GM12873 (cell line): ENCODE measurements around the gene GNG13.

Source experiments
- TF ChIP-seq, protein P1 (sequence below): IDR thresholded peaks from 2 replicates; pipeline ENCODE4 v1.5.1; 2012; ENCODE audit warnings: low read depth, mild to moderate bottlenecking, moderate library complexity, low read length, control low read depth; ENCODE audit not compliant: insufficient read depth; ENCODE audit errors: missing control alignments

Gene GNG13, protein sequence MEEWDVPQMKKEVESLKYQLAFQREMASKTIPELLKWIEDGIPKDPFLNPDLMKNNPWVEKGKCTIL

DNA sequence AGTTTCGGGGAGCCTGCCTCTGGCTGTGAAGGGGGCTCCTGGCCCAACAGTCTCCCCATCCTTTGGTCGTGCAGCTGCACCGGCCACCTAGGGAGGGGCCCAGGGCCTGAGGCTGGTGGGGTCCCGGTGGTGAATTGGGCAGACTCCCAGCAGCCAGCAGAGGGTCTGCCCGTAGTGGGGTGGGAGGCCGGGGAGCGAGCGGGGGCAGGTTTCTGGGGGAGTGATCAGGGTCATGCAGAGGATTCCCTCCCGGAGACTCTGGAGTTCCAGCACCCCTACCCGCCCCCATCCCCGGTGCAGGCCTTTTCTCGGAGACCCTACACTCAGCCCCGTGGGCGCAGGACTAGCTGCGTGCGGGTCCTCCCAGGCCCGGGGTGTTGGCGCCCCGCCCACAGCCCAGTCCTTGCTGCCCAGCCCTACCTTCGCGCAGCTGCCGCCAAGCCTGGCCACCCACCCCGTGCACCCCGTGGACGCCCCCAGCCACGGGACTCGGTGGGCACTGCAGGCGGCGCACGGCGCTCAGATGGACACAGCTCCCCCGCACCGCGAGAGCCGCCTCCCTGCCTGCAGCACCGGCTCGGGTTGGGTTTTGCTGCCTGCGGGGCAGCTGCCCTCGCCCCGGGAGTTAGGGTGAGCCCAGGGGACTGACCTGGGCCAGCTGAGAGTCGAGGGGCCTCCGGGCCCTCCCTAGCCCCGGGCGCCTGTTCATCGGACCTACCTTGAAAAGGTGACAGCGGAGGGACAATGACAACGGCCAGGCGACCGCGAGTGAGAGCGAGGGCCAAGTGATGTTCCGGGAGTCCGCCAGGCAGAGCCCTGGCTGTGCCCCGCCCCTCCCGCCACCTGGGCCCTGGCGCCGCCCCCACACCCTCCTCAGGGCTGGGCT lies at the start of gene GNG13:
GNG13 (minus strand) TSS at position 787 of the 886 bp plus-strand sequence. CDS start 1,657 bp downstream, outside the sequence.
- TF ChIP-seq, protein P1, sequence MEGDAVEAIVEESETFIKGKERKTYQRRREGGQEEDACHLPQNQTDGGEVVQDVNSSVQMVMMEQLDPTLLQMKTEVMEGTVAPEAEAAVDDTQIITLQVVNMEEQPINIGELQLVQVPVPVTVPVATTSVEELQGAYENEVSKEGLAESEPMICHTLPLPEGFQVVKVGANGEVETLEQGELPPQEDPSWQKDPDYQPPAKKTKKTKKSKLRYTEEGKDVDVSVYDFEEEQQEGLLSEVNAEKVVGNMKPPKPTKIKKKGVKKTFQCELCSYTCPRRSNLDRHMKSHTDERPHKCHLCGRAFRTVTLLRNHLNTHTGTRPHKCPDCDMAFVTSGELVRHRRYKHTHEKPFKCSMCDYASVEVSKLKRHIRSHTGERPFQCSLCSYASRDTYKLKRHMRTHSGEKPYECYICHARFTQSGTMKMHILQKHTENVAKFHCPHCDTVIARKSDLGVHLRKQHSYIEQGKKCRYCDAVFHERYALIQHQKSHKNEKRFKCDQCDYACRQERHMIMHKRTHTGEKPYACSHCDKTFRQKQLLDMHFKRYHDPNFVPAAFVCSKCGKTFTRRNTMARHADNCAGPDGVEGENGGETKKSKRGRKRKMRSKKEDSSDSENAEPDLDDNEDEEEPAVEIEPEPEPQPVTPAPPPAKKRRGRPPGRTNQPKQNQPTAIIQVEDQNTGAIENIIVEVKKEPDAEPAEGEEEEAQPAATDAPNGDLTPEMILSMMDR = no peak

DNA sequence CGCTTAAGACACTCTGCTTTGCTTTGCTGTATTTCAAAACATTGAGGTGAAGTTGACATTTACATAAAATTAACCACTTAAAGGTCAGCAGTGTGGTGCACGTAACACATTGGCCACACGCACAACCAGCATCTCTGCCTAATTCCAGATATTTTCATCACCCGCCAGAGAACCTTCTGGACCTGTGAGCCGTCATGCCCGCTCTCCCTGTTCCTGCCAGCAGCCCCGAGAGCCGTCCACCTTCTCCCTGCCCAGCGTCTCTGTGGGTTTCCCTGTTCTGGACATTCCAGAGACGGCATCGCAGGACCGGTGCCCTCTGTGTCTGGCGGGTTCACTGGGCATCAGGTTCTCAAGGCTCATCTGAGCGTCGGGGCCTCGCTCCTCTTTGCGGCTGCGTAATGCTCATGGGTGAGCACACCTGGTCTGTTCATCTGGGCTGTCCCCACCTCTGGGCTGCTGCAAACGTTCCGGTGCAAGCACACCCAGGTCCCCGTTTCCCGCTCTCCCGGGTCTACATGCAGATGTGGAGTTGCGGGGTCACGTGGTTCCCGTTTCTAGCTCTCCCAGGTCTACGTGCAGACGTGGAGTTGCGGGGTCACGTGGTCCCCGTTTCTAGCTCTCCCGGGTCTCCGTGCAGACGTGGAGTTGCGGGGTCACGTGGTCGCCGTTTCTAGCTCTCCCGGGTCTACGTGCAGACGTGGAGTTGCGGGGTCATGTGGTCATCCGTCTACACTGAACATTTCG lies 48.1 kb upstream of the GNG13 start:
- TF ChIP-seq, protein P1 = no peak

DNA sequence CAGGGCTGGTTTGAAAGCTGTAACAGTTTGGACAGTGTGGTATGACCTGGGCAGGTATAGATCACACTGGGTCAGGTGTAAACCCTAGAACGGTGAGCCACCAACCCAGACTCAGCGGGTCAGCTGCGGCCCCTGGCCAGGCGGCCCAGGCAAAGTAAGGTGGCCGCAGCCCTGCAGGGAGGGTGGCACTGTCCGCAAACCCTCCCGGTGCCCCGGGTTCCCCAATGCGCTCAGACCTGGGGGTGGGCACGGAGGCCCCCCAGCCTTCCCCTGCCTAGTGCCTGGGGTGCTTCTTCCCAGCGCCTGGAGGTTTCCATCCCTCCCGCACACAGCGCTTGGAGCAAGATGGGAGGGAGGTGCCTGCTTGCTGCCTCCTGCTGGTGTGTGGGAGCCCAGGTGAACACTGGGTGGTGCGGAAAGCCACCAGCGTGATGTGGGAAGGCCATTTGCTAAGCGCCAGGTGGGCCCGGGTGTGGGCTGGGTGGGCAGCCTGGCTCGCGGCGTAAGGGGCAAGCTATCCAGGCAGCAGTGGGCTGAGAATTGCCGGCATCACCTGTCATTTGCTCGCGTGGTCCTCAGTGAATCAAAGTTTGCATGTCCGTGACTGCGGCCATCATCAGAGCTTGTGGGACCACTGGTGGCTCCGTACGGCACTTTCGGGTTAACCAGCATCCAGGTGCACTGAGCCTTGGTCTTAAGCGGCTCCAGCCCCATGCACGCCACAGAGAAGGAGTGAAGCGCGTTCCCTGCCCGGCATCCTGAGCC lies 47.3 kb upstream of the GNG13 start:
- TF ChIP-seq, protein P1 = no peak

DNA sequence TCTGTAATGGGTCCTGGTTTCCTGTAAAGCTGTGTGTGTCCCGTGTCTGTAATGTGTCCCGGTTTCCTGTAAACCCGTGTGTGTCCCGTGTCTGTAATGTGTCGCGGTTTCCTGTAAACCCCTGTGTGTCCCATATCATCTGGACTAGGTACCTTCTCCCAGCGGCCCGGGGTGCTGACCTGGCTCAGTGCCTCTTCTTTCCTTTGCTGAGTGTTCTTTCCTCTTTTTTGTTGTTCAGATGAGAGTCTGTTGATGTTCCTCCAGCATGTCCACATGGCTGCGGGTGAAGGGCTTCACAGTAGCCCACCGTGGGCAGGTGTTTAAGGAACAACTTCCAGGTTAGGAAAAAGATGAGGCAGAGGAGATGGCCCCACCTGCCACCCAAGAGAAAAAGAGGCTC lies 46.6 kb upstream of the GNG13 start:
- TF ChIP-seq, protein P1 = no peak

DNA sequence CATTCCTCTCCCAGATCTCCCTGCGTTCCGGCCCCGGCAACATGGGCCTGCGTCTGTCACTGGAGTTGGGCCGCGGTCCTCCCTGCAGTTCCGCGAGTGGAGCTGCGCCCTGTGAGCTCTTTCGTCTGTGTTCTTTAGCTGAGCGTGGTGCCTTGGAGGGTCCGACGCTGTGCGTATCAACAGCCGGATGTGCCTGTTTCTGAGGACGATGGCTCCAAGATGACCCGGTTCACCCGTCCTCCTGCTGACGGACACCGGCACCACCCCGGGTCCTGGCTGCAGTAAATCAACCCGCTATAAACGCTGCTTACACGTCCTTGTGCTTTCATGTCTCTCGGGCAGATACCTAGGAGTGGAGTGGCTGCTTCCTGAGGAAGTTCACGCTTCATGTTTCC lies 44.8 kb upstream of the GNG13 start:
- TF ChIP-seq, protein P1 = no peak

DNA sequence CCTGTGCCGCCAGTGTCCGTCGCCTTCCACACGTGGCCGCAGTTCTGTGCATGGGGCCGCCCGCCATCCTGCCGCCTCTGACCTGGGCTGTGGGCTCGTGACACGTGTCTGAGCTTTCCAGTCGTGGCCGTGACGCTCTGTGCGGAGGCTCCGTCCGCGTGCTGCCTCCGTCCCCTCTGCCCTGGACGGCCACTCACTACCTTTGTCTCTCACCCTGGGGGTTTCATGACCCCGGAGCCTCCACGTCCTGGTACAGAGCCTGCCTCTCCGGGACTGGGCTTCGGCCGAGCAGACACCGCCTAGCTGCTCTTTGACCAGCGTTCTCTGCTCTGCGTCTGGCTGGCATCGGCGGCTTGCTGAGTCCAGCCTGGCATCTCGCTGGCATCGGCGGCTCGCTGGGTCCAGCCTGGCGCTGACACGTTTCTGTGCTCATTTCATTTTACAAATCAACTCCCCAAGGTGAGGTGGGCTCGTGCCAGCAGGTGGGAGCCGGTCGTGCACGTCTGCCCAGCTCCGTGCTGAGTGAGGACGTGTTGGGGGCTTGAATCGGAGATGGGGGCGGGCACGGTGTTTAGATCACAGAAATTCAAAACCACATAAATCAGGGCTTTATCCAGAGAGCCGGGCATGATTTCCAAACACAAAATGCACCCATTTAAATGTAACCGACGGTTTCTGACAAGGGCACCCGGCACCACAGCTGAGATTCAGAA lies 44.3 kb upstream of the GNG13 start:
- TF ChIP-seq, protein P1 = no peak
